DOHH2 (cell line): ENCODE data around the gene CA12.

Experiments used
- H3F3A ChIP-seq: fragments of 200-600 bp; sonication (generic), shearing (Covaris generic); 2 replicates; pipeline ENCODE4 v1.6.0; 2016; ENCODE audit warnings: antibody characterized with exemption, mild to moderate bottlenecking; ENCODE audit not compliant: control insufficient read depth, insufficient read depth
- H3K27ac ChIP-seq: fragments of 200-600 bp; sonication (generic); 2 replicates; pipeline ENCODE4 v1.5.1; 2014; ENCODE audit warnings: low read depth, mild to moderate bottlenecking, low read length, moderate library complexity
- H3K27me3 ChIP-seq: fragments of 200-600 bp; sonication (generic); 2 replicates; pipeline ENCODE4 v1.6.1; 2014; ENCODE audit warnings: mild to moderate bottlenecking, low read length, mixed read lengths; ENCODE audit not compliant: control insufficient read depth
- H3K36me3 ChIP-seq: fragments of 200-600 bp; sonication (generic); 2 replicates; pipeline ENCODE4 v1.6.1; 2014; ENCODE audit warnings: mild to moderate bottlenecking, low read length, moderate library complexity, mixed read lengths; ENCODE audit not compliant: control insufficient read depth
- H3K4me1 ChIP-seq: fragments of 200-600 bp; sonication (generic); 2 replicates; pipeline ENCODE4 v1.6.1; 2014; ENCODE audit warnings: mild to moderate bottlenecking, low read length, mixed read lengths; ENCODE audit not compliant: control insufficient read depth
- H3K4me2 ChIP-seq: fragments of 200-600 bp; sonication (generic); 2 replicates; pipeline ENCODE4 v1.6.0; 2014; ENCODE audit warnings: mild to moderate bottlenecking, low read length, moderate library complexity
- H3K4me3 ChIP-seq: fragments of 200-600 bp; sonication (generic); 2 replicates; pipeline ENCODE4 v1.5.1; 2014; ENCODE audit warnings: mild to moderate bottlenecking, low read length, mixed read lengths
- H3K79me2 ChIP-seq: fragments of 200-600 bp; sonication (generic); 2 replicates; pipeline ENCODE4 v1.6.1; 2014; ENCODE audit warnings: mild to moderate bottlenecking, low read length, mixed read lengths; ENCODE audit not compliant: control insufficient read depth
- H3K9me2 ChIP-seq: fragments of 200-600 bp; sonication (generic); replicated peaks from 2 replicates; pipeline ENCODE4 v1.6.1; 2014; ENCODE audit warnings: mild to moderate bottlenecking, low read length, mixed read lengths; ENCODE audit not compliant: control insufficient read depth
- H3K9me3 ChIP-seq: fragments of 200-600 bp; sonication (generic); 2 replicates; pipeline ENCODE4 v1.6.1; 2014; ENCODE audit warnings: antibody characterized with exemption, low read length, mixed read lengths; ENCODE audit not compliant: control insufficient read depth, insufficient read depth
- H4K20me1 ChIP-seq: fragments of 200-600 bp; sonication (generic); 2 replicates; pipeline ENCODE4 v1.6.0; 2014; ENCODE audit warnings: low read depth, mild to moderate bottlenecking, antibody characterized with exemption, low read length, moderate library complexity; ENCODE audit not compliant: control insufficient read depth, insufficient read depth
- EZH2phosphoT487 ChIP-seq: fragments of 200-600 bp; sonication (generic); IDR thresholded peaks from 2 replicates; pipeline ENCODE4 v1.6.1; 2017; ENCODE audit warnings: borderline replicate concordance, mild to moderate bottlenecking, antibody characterized with exemption, low read length, moderate library complexity, mixed read lengths
- TF ChIP-seq, protein P1 (sequence below): fragments of 200-600 bp; sonication (generic); IDR thresholded peaks from one replicate; pipeline ENCODE4 v1.5.1; 2014; ENCODE audit warnings: antibody characterized with exemption, mild to moderate bottlenecking, low read depth, low read length; ENCODE audit not compliant: poor library complexity, severe bottlenecking

CA12 gene

DNA sequence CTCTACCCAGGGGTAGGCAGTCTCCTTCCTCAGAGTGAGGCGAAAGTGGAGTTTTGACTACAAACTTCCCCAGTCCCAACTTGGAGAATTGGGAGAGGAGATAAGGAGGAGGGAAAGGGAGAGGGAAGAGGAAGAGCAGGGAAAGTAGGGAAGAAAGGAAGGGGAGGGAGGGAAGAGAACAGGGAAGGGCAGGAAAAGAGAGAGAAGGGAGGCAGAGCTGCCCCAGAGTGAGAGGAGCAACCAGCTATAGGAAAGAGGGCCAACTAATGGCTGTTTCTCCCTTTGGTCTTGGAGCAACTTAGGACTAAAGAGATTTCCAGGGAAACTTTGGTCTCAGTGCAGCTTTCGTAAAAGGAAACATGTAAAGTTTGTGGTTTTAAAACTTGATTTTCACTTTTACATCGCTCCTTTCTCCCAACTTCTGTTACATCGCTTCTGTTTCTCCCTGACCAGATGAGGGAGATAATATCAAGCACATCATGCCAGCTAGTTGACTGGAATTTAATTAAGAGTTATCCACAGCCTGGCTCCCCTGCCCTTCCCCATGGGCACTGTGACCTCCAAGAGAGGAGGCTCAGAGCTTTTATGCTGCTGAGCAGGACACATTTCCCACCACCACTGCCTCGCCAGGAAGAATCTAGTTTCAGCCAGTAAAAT, 1.4 kb downstream of the CA12 start:
- no peak overlapping the region for H3K4me2 ChIP-seq
- no peaks in the 10 kb centered on the region for H4K20me1 ChIP-seq
- TF ChIP-seq EZH2phosphoT487, result no peak
- TF ChIP-seq, protein P1, sequence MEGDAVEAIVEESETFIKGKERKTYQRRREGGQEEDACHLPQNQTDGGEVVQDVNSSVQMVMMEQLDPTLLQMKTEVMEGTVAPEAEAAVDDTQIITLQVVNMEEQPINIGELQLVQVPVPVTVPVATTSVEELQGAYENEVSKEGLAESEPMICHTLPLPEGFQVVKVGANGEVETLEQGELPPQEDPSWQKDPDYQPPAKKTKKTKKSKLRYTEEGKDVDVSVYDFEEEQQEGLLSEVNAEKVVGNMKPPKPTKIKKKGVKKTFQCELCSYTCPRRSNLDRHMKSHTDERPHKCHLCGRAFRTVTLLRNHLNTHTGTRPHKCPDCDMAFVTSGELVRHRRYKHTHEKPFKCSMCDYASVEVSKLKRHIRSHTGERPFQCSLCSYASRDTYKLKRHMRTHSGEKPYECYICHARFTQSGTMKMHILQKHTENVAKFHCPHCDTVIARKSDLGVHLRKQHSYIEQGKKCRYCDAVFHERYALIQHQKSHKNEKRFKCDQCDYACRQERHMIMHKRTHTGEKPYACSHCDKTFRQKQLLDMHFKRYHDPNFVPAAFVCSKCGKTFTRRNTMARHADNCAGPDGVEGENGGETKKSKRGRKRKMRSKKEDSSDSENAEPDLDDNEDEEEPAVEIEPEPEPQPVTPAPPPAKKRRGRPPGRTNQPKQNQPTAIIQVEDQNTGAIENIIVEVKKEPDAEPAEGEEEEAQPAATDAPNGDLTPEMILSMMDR, result no peak
- H3K79me2 ChIP-seq, result no peaks in the 10 kb centered on the region
- no peak overlapping the region for H3K27ac ChIP-seq
- H3K36me3 ChIP-seq, result no peaks in the 10 kb centered on the region
- peaks cover 36% of the 10 kb centered on the region for H3K27me3 ChIP-seq
- no peaks in the 10 kb centered on the region for H3K4me1 ChIP-seq
- H3F3A ChIP-seq, result no peaks in the 10 kb centered on the region
- no peaks in the 10 kb centered on the region for H3K9me3 ChIP-seq
- H3K9me2 ChIP-seq, result no peaks in the 10 kb centered on the region
- no peak overlapping the region for H3K4me3 ChIP-seq

DNA sequence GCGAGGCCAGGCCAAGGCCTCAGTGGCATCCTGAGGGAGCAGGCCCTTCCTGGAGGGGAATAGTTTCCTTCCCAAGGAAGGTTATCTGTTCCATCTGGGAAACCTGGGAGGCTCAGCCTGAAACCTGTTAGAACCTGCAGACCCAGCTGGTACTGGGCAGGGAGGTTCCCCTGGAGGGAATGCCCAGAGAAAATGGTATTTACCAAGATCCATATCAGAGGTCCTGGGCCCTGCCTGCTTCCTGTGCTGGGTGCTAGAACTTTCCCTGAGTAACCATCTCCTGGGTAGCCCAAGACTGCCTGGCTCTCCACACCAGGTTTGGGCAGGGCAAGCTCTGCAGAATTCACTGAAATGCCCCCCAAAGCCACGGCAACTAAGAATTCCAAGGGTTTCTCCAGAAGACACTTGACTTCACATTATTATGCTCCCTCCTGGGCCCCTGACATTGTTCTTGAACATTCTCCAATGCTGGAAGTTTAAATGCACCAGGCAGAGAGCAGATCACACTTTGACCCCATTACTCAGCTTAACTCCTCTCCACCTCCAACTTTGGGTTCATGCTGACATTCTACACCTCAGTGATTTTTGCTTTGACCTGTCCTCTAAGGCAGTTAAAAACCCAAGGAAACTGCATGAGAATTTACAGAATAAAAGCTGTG, 2.0 kb downstream of the CA12 start:
- Histone ChIP-seq H3F3A (no peaks in the 10 kb centered on the region), H3K27ac (no peak overlapping the region), H3K4me2 (no peak overlapping the region), H3K9me2 (no peaks in the 10 kb centered on the region), H3K79me2 (no peaks in the 10 kb centered on the region), H3K36me3 (no peaks in the 10 kb centered on the region), H3K9me3 (no peaks in the 10 kb centered on the region), H3K27me3 (peaks cover 42% of the 10 kb centered on the region), H3K4me1 (no peaks in the 10 kb centered on the region), H4K20me1 (no peaks in the 10 kb centered on the region), H3K4me3 (no peak overlapping the region)
- TF ChIP-seq, protein P1, result no peak
- no peak for TF ChIP-seq EZH2phosphoT487

DNA sequence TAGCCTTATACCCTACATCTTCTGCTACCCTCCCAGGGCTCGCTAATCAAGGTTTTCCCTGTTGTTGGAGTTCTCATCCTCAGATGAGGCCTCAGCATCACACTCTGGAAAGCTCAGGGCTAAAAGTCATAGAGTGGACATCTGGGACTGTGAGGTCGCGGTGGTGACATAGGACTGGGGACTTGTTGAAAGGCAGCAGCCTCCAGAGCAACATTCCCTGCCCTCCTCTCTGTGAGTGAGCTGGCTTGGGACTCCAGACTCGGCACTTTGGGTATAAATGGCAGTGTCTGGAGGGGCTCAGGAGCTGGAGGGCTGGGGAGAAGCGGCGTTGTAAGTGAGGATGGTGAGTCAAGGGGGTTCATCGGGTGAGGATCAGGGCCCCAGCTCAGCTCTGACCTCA, 2.7 kb downstream of the CA12 start:
- no peaks in the 10 kb centered on the region for H3K9me3 ChIP-seq
- H3K27me3 ChIP-seq, result peaks cover 42% of the 10 kb centered on the region
- H3K79me2 ChIP-seq, result no peaks in the 10 kb centered on the region
- H3K4me1 ChIP-seq, result no peaks in the 10 kb centered on the region
- TF ChIP-seq, protein P1, result no peak
- TF ChIP-seq EZH2phosphoT487, result no peak
- H3K27ac ChIP-seq, result no peak overlapping the region
- no peaks in the 10 kb centered on the region for H3F3A ChIP-seq
- H3K36me3 ChIP-seq, result no peaks in the 10 kb centered on the region
- no peaks in the 10 kb centered on the region for H3K9me2 ChIP-seq
- no peaks in the 10 kb centered on the region for H4K20me1 ChIP-seq
- H3K4me3 ChIP-seq, result no peak overlapping the region
- no peak overlapping the region for H3K4me2 ChIP-seq
